ENCODE results near the gene NMRK2. TPM values are rescaled to one million over a fixed set of nuclear protein-coding genes. Genes with fewer than 3 reads are reported as not detected.
"Not testable (repeated sequence)": the region's sequence is repeated elsewhere in the genome, so short reads cannot be mapped to it uniquely, and the experiment has no call there.

Gene NMRK2
- total and polyA plus RNA-seq, 4 donors, result 0.07 TPM; not detected in 3

DNA sequence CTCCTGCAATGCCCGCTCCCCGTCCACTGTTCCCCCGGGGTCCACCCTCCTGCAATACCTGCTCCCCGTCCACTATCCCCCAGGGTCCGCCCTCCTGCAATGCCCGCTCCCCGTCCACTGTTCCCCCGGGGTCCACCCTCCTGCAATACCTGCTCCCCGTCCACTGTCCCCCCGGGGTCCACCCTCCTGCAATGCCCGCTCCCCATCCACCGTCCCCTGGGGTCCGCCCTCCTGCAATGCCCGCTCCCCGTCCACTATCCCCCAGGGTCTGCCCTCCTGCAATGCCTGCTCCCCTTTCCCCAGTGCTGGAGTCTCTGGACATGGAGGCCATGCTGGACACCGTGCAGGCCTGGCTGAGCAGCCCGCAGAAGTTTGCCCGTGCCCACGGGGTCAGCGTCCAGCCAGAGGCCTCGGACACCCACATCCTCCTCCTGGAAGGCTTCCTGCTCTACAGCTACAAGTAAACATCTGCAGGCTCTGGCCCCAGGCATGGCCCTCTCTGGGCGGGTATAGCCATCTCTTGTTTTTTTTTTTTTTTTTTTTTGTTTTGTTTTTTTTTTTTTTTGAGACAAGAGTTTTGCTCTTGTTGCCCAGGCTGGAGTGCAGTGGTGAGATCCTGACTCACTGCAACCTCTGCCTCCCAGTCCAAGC lies 5.6 kb downstream of the NMRK2 start:
- H3K4me1 ChIP-seq (ENCODE audit: control insufficient read depth in 4 of 4, insufficient read depth in 4 of 4, low read length in 3 of 4); DNase-seq (ENCODE audit: low spot score); H3K9me3 ChIP-seq (ENCODE audit: control insufficient read depth in 4 of 4, low read length in 3 of 4); H3K36me3 ChIP-seq (ENCODE audit: control insufficient read depth in 4 of 4, insufficient read depth in 3 of 4, low read depth in 1 of 4, low read length in 3 of 4); H3K9ac ChIP-seq (ENCODE audit: low read depth in 1 of 2, low read length in 2 of 2); H3K27me3 ChIP-seq (ENCODE audit: control insufficient read depth in 4 of 4, insufficient read depth in 4 of 4, low read length in 3 of 4); H3K4me3 ChIP-seq (ENCODE audit: low read depth in 1 of 3, low read length in 3 of 3); H3K27ac ChIP-seq (ENCODE audit: low read depth in 1 of 2, low read length in 2 of 2): not testable (repeated sequence)
- WGBS, result 92% methylated on average over 22 of the region's 22 CpGs

GRCh38 chr19:3942790-3943409 lies 10.0 kb downstream of the NMRK2 start:
- H3K36me3 ChIP-seq (ENCODE audit: control insufficient read depth in 4 of 4, insufficient read depth in 3 of 4, low read depth in 1 of 4, low read length in 3 of 4), result no peaks in the 10 kb centered on the region
- no peaks in the 10 kb centered on the region for H3K27me3 ChIP-seq (ENCODE audit: control insufficient read depth in 4 of 4, insufficient read depth in 4 of 4, low read length in 3 of 4)
- H3K9me3 ChIP-seq (ENCODE audit: control insufficient read depth in 4 of 4, low read length in 3 of 4), result no peaks in the 10 kb centered on the region
- TF ChIP-seq, protein P1, sequence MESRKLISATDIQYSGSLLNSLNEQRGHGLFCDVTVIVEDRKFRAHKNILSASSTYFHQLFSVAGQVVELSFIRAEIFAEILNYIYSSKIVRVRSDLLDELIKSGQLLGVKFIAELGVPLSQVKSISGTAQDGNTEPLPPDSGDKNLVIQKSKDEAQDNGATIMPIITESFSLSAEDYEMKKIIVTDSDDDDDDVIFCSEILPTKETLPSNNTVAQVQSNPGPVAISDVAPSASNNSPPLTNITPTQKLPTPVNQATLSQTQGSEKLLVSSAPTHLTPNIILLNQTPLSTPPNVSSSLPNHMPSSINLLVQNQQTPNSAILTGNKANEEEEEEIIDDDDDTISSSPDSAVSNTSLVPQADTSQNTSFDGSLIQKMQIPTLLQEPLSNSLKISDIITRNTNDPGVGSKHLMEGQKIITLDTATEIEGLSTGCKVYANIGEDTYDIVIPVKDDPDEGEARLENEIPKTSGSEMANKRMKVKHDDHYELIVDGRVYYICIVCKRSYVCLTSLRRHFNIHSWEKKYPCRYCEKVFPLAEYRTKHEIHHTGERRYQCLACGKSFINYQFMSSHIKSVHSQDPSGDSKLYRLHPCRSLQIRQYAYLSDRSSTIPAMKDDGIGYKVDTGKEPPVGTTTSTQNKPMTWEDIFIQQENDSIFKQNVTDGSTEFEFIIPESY (IDR thresholded peaks at IDR 0.05), result no peak
- DNase-seq (ENCODE audit: low spot score), result no peak
- no peak overlapping the region for H3K9ac ChIP-seq (ENCODE audit: low read depth in 1 of 2, low read length in 2 of 2)
- WGBS, result 83% methylated on average over 8 of the region's 8 CpGs
- H3K27ac ChIP-seq (ENCODE audit: low read depth in 1 of 2, low read length in 2 of 2), result no peak overlapping the region
- no peaks in the 10 kb centered on the region for H3K4me1 ChIP-seq (ENCODE audit: control insufficient read depth in 4 of 4, insufficient read depth in 4 of 4, low read length in 3 of 4)
- H3K4me3 ChIP-seq (ENCODE audit: low read depth in 1 of 3, low read length in 3 of 3), result no peak overlapping the region

DNA sequence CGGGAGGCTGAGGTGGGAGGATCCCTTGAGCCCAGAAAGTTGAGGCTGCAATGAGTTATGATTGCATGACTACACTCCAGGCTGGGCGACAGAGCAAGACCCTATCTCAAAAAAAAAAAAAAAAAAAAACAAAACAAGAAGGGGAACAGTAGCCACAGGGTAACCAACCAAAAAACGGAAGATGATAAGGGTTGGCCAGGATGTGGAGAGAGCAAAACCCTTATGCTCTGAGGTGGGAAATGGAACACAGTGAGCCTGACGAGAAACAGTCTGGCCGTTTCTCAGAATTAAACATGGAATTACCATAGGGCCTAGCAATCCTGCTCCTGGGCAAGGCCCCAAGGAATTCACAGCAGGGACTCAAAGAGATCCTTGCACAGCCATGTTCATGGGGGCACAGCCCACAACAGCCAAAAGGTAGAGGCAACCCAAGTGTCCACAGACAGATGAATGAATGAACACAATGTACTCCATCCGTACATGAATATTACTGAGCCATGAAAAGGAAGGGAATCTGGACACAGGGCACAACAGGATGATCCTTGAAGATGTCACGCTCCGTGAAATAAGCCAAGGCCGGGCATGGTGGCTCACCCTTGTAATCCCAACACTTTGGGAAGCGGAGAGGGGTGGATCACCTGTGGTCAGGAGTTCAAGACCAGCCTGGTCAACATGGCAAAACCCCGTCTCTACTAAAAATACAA lies 11.3 kb downstream of the NMRK2 start:
- Histone ChIP-seq H3K36me3 (ENCODE audit: control insufficient read depth in 4 of 4, insufficient read depth in 3 of 4, low read depth in 1 of 4, low read length in 3 of 4) (no peaks in the 10 kb centered on the region), H3K4me3 (ENCODE audit: low read depth in 1 of 3, low read length in 3 of 3) (no peak overlapping the region), H3K9ac (ENCODE audit: low read depth in 1 of 2, low read length in 2 of 2) (no peak overlapping the region), H3K27ac (ENCODE audit: low read depth in 1 of 2, low read length in 2 of 2) (no peak overlapping the region), H3K9me3 (ENCODE audit: control insufficient read depth in 4 of 4, low read length in 3 of 4) (no peaks in the 10 kb centered on the region), H3K4me1 (ENCODE audit: control insufficient read depth in 4 of 4, insufficient read depth in 4 of 4, low read length in 3 of 4) (no peaks in the 10 kb centered on the region), H3K27me3 (ENCODE audit: control insufficient read depth in 4 of 4, insufficient read depth in 4 of 4, low read length in 3 of 4) (no peaks in the 10 kb centered on the region)
- 83% methylated on average over 11 of the region's 11 CpGs for WGBS
- no peak for DNase-seq (ENCODE audit: low spot score)
- TF ChIP-seq HNF4G (IDR thresholded peaks at IDR 0.05) (no peak), NR2F2 (IDR thresholded peaks at IDR 0.05) (no peak), SP1 (IDR thresholded peaks at IDR 0.05) (no peak), FOXA1 (IDR thresholded peaks at IDR 0.05) (no peak), HNF4A (conservative IDR thresholded peaks at IDR 0.05) (no peak), RXRA (IDR thresholded peaks at IDR 0.05) (no peak), FOXA2 (IDR thresholded peaks at IDR 0.05) (no peak), EGR1 (IDR thresholded peaks at IDR 0.05; ENCODE audit: low read depth in 2 of 2) (no peak), TAF1 (conservative IDR thresholded peaks at IDR 0.05) (no peak), ATF3 (IDR thresholded peaks at IDR 0.05) (no peak), GABPA (IDR thresholded peaks at IDR 0.05 in 1 of 2, conservative IDR thresholded peaks at IDR 0.05 in 1 of 2) (no peak), RAD21 (IDR thresholded peaks at IDR 0.05) (no peak), JUND (IDR thresholded peaks at IDR 0.05) (no peak), REST (IDR thresholded peaks at IDR 0.05) (no peak), YY1 (IDR thresholded peaks at IDR 0.05) (no peak)
- TF ChIP-seq, protein P2, sequence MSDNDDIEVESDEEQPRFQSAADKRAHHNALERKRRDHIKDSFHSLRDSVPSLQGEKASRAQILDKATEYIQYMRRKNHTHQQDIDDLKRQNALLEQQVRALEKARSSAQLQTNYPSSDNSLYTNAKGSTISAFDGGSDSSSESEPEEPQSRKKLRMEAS (IDR thresholded peaks at IDR 0.05), result no peak
- TF ChIP-seq, protein P1 (IDR thresholded peaks at IDR 0.05), result no peak

Measured in liver (tissue), 9 donors.